ENCODE data around the gene BTBD16. TPM values are rescaled to one million over a fixed set of nuclear protein-coding genes. Genes with fewer than 3 reads are reported as not detected.

Gene BTBD16
- total and polyA plus RNA-seq, 8 donors: 0.10 to 2.1 (median 0.35) TPM; not detected in 2

- intact Hi-C loops (cut with DNase I): no loop called here
- DNase-seq: no peak
- no peaks in the 10 kb centered on the region for H3K4me1 ChIP-seq
- no peak for ATAC-seq
- H3K36me3 ChIP-seq: peaks cover 0 to 74% of the 10 kb centered on the region in 2 donors
- H3K27ac ChIP-seq: no peak overlapping the region
- no peaks in the 10 kb centered on the region for H3K9me3 ChIP-seq
- no peaks in the 10 kb centered on the region for H3K27me3 ChIP-seq
- H3K4me3 ChIP-seq: no peak overlapping the region
- no peak for TF ChIP-seq CTCF (IDR thresholded peaks at IDR 0.05)
Observed at GRCh38 chr10:122240401-122240800, 30.7 kb upstream of the BTBD16 start.

- no peaks in the 10 kb centered on the region for H3K4me1 ChIP-seq
- ATAC-seq (no peak), DNase-seq (peak in 1 of 4 donors; percentile 10)
- H3K36me3 ChIP-seq: peaks cover 0 to 84% of the 10 kb centered on the region in 2 donors
- H3K9me3 ChIP-seq: no peaks in the 10 kb centered on the region
- H3K4me3 ChIP-seq: no peak overlapping the region
- no peak overlapping the region for H3K27ac ChIP-seq
- H3K27me3 ChIP-seq: no peaks in the 10 kb centered on the region
- intact Hi-C loops (cut with DNase I): no loop called here
- no peak for TF ChIP-seq CTCF (IDR thresholded peaks at IDR 0.05)
Observed at GRCh38 chr10:122241836-122242235, 29.3 kb upstream of the BTBD16 start.

- peaks cover 0 to 77% of the 10 kb centered on the region in 2 donors for H3K36me3 ChIP-seq
- H3K4me3 ChIP-seq: no peak overlapping the region
- intact Hi-C loops (cut with DNase I): no loop called here
- H3K4me1 ChIP-seq: no peaks in the 10 kb centered on the region
- peak in 1 of 4 donors; percentile 7 for DNase-seq
- H3K27me3 ChIP-seq: no peaks in the 10 kb centered on the region
- no peaks in the 10 kb centered on the region for H3K9me3 ChIP-seq
- no peak for ATAC-seq
- H3K27ac ChIP-seq: no peak overlapping the region
- no peak for TF ChIP-seq CTCF (IDR thresholded peaks at IDR 0.05)
Observed at GRCh38 chr10:122243550-122243949, 27.5 kb upstream of the BTBD16 start.

- H3K36me3 ChIP-seq: peaks cover 0 to 77% of the 10 kb centered on the region in 2 donors
- DNase-seq: no peak
- intact Hi-C loops (cut with DNase I): no loop called here
- no peak overlapping the region for H3K27ac ChIP-seq
- no peak overlapping the region for H3K4me3 ChIP-seq
- H3K27me3 ChIP-seq: no peaks in the 10 kb centered on the region
- no peaks in the 10 kb centered on the region for H3K4me1 ChIP-seq
- ATAC-seq: no peak
- TF ChIP-seq CTCF (IDR thresholded peaks at IDR 0.05): no peak
- no peaks in the 10 kb centered on the region for H3K9me3 ChIP-seq
Observed at GRCh38 chr10:122244001-122244975, 26.8 kb upstream of the BTBD16 start.

- Histone ChIP-seq H3K9me3 (no peaks in the 10 kb centered on the region), H3K27ac (no peak overlapping the region), H3K27me3 (no peaks in the 10 kb centered on the region), H3K4me3 (no peak overlapping the region), H3K4me1 (no peaks in the 10 kb centered on the region), H3K36me3 (peaks cover 0 to 77% of the 10 kb centered on the region in 2 donors)
- no peak for DNase-seq
- ATAC-seq: no peak
- no peak for TF ChIP-seq CTCF (IDR thresholded peaks at IDR 0.05)
- intact Hi-C loops (cut with DNase I): no loop called here
Observed at GRCh38 chr10:122245136-122245535, 26.0 kb upstream of the BTBD16 start.

All from left lung (tissue), 10 donors.